CD4-positive, CD25-positive, alpha-beta regulatory T cell (primary cell): ENCODE results near the gene LAMC2. TPM values are rescaled to one million over a fixed set of nuclear protein-coding genes. Genes with fewer than 3 reads are reported as not detected.
"Not testable (repeated sequence)": the region's sequence is repeated elsewhere in the genome, so short reads cannot be mapped to it uniquely, and the experiment has no call there.

ENCODE experiments used
- ATAC-seq, 2 donors: fragments of 150-1000 bp; cut with Tn5 transposase; one replicate each; pipeline ENCODE4 v1.10.0; 2021; ENCODE audit warnings: low read depth in 2 of 2, moderate number of reproducible peaks in 2 of 2, moderate library complexity in 1 of 2
- DNase-seq, 3 donors: peaks; one replicate each; pipeline versions ENCODE4 v3.0.0 to v3.0.0-alpha.2; 2012 to 2022; ENCODE audit warnings: mixed read lengths in 1 of 3
- H3K27ac ChIP-seq: one replicate; pipeline ENCODE4 v1.7.0; 2013; ENCODE audit warnings: mild to moderate bottlenecking, low read length; ENCODE audit not compliant: insufficient read depth, poor library complexity, severe bottlenecking
- H3K27me3 ChIP-seq: one replicate; pipeline ENCODE4 v1.7.0; 2013; ENCODE audit warnings: low read length; ENCODE audit not compliant: control insufficient read depth, insufficient read depth
- H3K36me3 ChIP-seq: one replicate; pipeline ENCODE4 v1.7.0; 2013; ENCODE audit warnings: mild to moderate bottlenecking, low read length, moderate library complexity; ENCODE audit not compliant: control insufficient read depth, insufficient read depth
- H3K4me1 ChIP-seq: 2 replicates; pipeline ENCODE4 v1.7.0; 2013; ENCODE audit warnings: mild to moderate bottlenecking, low read length; ENCODE audit not compliant: insufficient read depth, control insufficient read depth, poor library complexity, severe bottlenecking
- H3K4me3 ChIP-seq: one replicate; pipeline ENCODE4 v1.7.0; 2013; ENCODE audit warnings: low read depth, mild to moderate bottlenecking, low read length, moderate library complexity
- H3K9me3 ChIP-seq, 2 experiments: 1 replicate in 1 of 2; 2 replicates in 1 of 2; pipeline ENCODE4 v1.7.0; 2013; ENCODE audit warnings: low read length in 2 of 2, mild to moderate bottlenecking in 1 of 2, moderate library complexity in 1 of 2; ENCODE audit not compliant: control insufficient read depth in 2 of 2
- H3K27ac Mint-ChIP-seq, 3 donors: one replicate each; pipeline ENCODE4 v1.8.0; 2020 to 2022; ENCODE audit warnings: mild to moderate bottlenecking in 3 of 3, mixed read lengths in 3 of 3, moderate library complexity in 2 of 3
- H3K27me3 Mint-ChIP-seq: one replicate; pipeline ENCODE4 v1.8.0; 2022; ENCODE audit warnings: mild to moderate bottlenecking, mixed read lengths
- H3K36me3 Mint-ChIP-seq: one replicate; pipeline ENCODE4 v1.8.0; 2020; ENCODE audit warnings: mixed read lengths
- H3K4me1 Mint-ChIP-seq, 4 donors: one replicate each; pipeline ENCODE4 v1.8.0; 2020 to 2022; ENCODE audit warnings: mixed read lengths in 4 of 4, mild to moderate bottlenecking in 1 of 4
- H3K4me3 Mint-ChIP-seq, 4 donors: one replicate each; pipeline ENCODE4 v1.8.0; 2020 to 2022; ENCODE audit warnings: mild to moderate bottlenecking in 4 of 4, mixed read lengths in 4 of 4, moderate library complexity in 3 of 4
- H3K9me3 Mint-ChIP-seq, 7 donors: one replicate each; pipeline ENCODE4 v1.8.0; 2020 to 2022; ENCODE audit warnings: mixed read lengths in 7 of 7, mild to moderate bottlenecking in 3 of 7, moderate library complexity in 2 of 7
- polyA plus RNA-seq, 4 donors: library from polyadenylated mRNA; unstranded; fragments of 300-500 nt; fragmentation: Illumina TruSeq; gene quantifications; one replicate each; pipeline ENCODE4 v1.2.3, GENCODE V29; 2021
- total RNA-seq: library from RNA; stranded (reverse); gene quantifications from one replicate; pipeline ENCODE4 v1.2.3, GENCODE V29; 2022

Gene LAMC2
- total and polyA plus RNA-seq, 5 donors from 2014 or later: not detected

- Histone ChIP-seq H3K27me3 (no peaks in the 10 kb centered on the region), H3K27ac (no peak overlapping the region), H3K36me3 (no peaks in the 10 kb centered on the region), H3K4me1 (no peaks in the 10 kb centered on the region), H3K9me3 (no peaks in the 10 kb centered on the region), H3K4me3 (no peak overlapping the region)
- peaks cover 5% of the 10 kb centered on the region for H3K27me3 Mint-ChIP-seq
- ATAC-seq (no peak), DNase-seq (no peak)
- no peaks in the 10 kb centered on the region for H3K36me3 Mint-ChIP-seq
- H3K4me3 Mint-ChIP-seq: no peak overlapping the region
- H3K4me1 Mint-ChIP-seq: no peaks in the 10 kb centered on the region
- no peaks in the 10 kb centered on the region for H3K9me3 Mint-ChIP-seq
- no peak overlapping the region for H3K27ac Mint-ChIP-seq
Measured at GRCh38 chr1:183272390-183272848, 86.4 kb downstream of the LAMC2 start.

DNA sequence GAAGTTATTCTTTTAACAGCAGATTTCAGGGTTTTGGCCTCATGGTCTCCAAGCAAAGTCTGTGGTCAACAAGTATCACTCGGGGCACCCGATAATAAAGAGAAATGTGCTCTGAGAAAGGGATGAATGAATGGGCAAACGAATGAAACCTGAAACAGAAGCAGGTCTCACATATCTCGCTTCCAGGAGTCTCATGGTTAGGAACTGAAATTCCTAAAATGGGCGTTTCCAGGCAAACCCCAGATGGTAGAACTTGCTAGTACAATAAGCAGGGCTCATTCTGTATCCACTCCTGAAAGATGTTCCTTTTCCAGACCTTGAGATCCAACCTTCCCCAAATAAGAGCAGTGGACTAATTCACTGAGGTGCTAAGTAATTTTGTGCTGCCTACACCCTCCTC lies 87.2 kb downstream of the LAMC2 start:
- no peak overlapping the region for H3K27ac ChIP-seq
- Mint-ChIP-seq H3K36me3 (no peaks in the 10 kb centered on the region), H3K27ac (no peak overlapping the region)

GRCh38 chr1:183273984-183274383 lies 87.9 kb downstream of the LAMC2 start:
- DNase-seq, H3K4me3 Mint-ChIP-seq, H3K27ac Mint-ChIP-seq, H3K4me3 ChIP-seq, H3K4me1 ChIP-seq, H3K36me3 ChIP-seq, ATAC-seq, H3K27me3 Mint-ChIP-seq, H3K9me3 ChIP-seq, H3K36me3 Mint-ChIP-seq, H3K9me3 Mint-ChIP-seq, H3K4me1 Mint-ChIP-seq, H3K27me3 ChIP-seq, H3K27ac ChIP-seq: not testable (repeated sequence)

More for the DNA sequence above, 87.2 kb downstream of the LAMC2 start:
- H3K4me3 Mint-ChIP-seq: no peak overlapping the region
- no peaks in the 10 kb centered on the region for H3K9me3 Mint-ChIP-seq
- peaks cover 5% of the 10 kb centered on the region for H3K27me3 Mint-ChIP-seq
- no peaks in the 10 kb centered on the region for H3K4me1 Mint-ChIP-seq
- H3K4me1 ChIP-seq: no peaks in the 10 kb centered on the region
- no peak overlapping the region for H3K4me3 ChIP-seq
- no peak for ATAC-seq
- H3K36me3 ChIP-seq: no peaks in the 10 kb centered on the region
- no peaks in the 10 kb centered on the region for H3K27me3 ChIP-seq
- no peak for DNase-seq
- no peaks in the 10 kb centered on the region for H3K9me3 ChIP-seq

DNA sequence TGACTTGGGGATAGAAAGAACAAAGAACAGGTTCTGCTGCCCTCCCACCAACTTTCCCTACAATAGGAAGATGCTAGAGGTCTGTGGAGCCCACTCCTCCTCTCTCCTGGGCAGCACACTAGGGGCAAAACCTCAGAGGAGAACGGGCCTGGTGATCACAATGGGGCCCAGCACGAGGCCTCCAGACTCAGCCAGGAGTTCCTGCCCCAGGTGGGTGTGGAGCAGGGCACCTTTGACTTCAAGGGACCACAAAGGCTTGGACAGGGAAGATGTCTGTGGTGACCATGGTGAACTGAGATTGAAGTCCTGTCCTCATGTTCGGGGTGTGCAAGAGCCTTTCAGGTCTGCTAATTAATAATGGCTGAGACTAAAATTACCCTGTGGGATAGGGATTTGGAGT lies 88.8 kb downstream of the LAMC2 start:
- H3K27ac Mint-ChIP-seq: no peak overlapping the region
- peaks cover 5% of the 10 kb centered on the region for H3K27me3 Mint-ChIP-seq
- no peaks in the 10 kb centered on the region for H3K4me1 Mint-ChIP-seq
- no peaks in the 10 kb centered on the region for H3K9me3 Mint-ChIP-seq
- Histone ChIP-seq H3K27me3 (no peaks in the 10 kb centered on the region), H3K4me3 (no peak overlapping the region), H3K27ac (no peak overlapping the region), H3K4me1 (no peaks in the 10 kb centered on the region), H3K36me3 (no peaks in the 10 kb centered on the region), H3K9me3 (no peaks in the 10 kb centered on the region)
- no peak for ATAC-seq
- DNase-seq: no peak
- no peaks in the 10 kb centered on the region for H3K36me3 Mint-ChIP-seq
- no peak overlapping the region for H3K4me3 Mint-ChIP-seq

DNA sequence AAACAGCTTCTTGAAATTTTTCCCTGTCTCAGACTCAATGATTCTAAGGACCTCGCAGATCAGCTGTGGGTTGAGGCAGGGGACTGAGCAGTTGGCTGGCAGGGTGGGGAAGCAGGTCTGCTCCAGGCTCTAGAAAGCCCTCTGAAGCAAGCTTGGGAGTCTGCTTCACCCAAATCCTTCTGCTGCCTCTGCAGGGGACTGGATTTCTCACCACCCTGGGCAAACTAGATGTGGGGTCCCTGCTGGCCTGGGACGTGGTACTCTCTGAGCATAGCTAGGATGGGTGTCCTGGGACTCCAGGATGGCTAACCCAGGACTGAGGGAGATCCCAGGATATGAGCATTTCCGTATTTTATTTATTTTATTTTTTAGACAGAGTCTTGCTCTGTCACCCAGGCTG lies 89.3 kb downstream of the LAMC2 start:
- ATAC-seq: no peak
- no peak overlapping the region for H3K4me3 ChIP-seq
- H3K36me3 Mint-ChIP-seq: no peaks in the 10 kb centered on the region
- H3K9me3 ChIP-seq: no peaks in the 10 kb centered on the region
- H3K27ac ChIP-seq: no peak overlapping the region
- H3K27me3 Mint-ChIP-seq: peaks cover 5% of the 10 kb centered on the region
- no peaks in the 10 kb centered on the region for H3K27me3 ChIP-seq
- H3K27ac Mint-ChIP-seq: no peak overlapping the region
- no peaks in the 10 kb centered on the region for H3K4me1 Mint-ChIP-seq
- no peaks in the 10 kb centered on the region for H3K36me3 ChIP-seq
- no peak overlapping the region for H3K4me3 Mint-ChIP-seq
- no peak for DNase-seq
- no peaks in the 10 kb centered on the region for H3K9me3 Mint-ChIP-seq
- H3K4me1 ChIP-seq: no peaks in the 10 kb centered on the region

DNA sequence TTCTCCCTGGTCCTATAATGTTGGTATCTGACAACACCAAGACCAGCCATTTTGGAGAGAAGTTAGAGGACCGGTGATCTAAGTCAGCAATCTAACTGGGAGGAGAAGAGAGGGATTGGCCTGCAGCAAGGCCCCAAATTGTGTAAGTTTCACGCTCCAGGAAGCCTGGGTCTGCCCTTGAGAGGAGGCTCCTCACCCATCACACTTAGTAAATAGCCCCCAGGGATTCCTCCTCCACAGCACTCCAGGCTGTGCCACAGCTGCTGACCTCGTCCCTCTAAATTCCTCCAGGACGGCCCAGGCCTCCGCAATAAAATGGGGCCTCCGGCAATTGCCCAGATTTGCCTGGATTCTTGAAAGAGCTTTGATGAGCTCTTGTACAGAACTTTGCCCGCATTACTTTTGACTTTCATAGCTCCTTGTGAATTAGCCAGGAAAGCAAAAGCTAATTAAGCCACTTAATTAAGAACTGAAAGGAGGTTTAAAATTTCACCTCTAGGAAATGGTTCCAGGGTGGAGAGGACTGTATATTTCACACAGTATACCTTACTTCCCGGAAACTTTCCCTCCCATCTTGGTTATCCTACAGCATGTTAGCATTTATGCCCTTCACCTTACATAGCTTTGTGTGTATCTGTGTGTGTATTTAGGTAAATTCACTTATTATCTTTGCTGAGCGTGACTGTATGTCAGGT lies 90.5 kb downstream of the LAMC2 start:
- Histone ChIP-seq H3K9me3 (no peaks in the 10 kb centered on the region), H3K36me3 (no peaks in the 10 kb centered on the region), H3K4me1 (no peaks in the 10 kb centered on the region), H3K27me3 (no peaks in the 10 kb centered on the region), H3K4me3 (no peak overlapping the region), H3K27ac (no peak overlapping the region)
- Mint-ChIP-seq H3K36me3 (no peaks in the 10 kb centered on the region), H3K4me3 (no peak overlapping the region), H3K27ac (no peak overlapping the region), H3K4me1 (no peaks in the 10 kb centered on the region), H3K9me3 (no peaks in the 10 kb centered on the region), H3K27me3 (peaks cover 5% of the 10 kb centered on the region)
- ATAC-seq: no peak
- DNase-seq: no peak

GRCh38 chr1:183277821-183278738 lies 92.0 kb downstream of the LAMC2 start:
- DNase-seq: no peak
- Histone ChIP-seq H3K4me3 (no peak overlapping the region), H3K27ac (no peak overlapping the region), H3K36me3 (no peaks in the 10 kb centered on the region), H3K9me3 (no peaks in the 10 kb centered on the region), H3K4me1 (no peaks in the 10 kb centered on the region), H3K27me3 (no peaks in the 10 kb centered on the region)
- Mint-ChIP-seq H3K27ac (peak overlapping the region in 1 of 3 donors; percentile 30), H3K4me1 (no peaks in the 10 kb centered on the region), H3K36me3 (no peaks in the 10 kb centered on the region), H3K27me3 (peaks cover 2% of the 10 kb centered on the region), H3K4me3 (no peak overlapping the region), H3K9me3 (no peaks in the 10 kb centered on the region)
- no peak for ATAC-seq
